ENCODE results near the gene IRF4.

IRF4 gene

DNA sequence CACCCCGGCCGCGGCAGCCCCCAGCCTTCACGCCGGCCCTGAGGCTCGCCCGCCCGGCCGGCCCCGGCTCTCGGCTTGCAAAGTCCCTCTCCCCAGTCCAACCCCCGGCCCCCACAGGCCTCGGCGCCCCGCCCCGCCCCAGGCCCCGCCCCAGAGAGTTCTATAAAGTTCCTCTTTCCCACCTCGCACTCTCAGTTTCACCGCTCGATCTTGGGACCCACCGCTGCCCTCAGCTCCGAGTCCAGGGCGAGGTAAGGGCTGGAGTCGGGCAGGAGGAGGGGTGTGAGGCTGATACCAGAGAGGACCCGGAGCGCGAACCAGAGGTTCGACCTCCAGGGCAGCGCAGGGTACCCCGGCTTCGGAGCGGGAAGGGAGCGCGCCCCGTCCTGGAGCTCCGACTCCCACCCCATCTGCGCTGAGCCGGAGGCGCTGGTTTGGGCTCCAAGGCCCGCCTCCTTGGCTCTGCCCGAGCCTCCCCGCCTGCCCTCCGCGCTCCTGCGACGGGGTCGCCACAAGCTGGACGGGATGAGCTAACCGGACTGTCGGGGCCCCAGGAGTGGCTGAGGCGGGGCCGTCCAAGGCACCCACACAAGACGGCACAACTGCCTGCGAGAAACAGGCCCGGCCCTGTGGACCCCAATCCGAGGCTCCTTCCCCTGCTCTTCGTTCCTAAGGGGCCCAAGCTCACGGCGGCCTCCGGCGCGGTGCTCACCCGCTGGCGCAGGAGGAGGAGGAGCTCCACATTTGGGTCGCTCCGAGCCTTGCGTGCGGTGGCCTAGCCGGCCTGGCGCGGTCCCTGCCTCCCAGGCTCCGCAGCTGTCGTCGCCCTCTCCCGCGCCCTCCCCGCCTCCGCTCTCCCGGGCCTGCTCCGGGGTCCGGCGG, at the start of gene IRF4:
Gene IRF4 (plus strand): TSS at position 194 of the 882 bp plus-strand sequence. CDS start 1,401 bp downstream, outside the sequence.
- DNase-seq: no peak

DNA sequence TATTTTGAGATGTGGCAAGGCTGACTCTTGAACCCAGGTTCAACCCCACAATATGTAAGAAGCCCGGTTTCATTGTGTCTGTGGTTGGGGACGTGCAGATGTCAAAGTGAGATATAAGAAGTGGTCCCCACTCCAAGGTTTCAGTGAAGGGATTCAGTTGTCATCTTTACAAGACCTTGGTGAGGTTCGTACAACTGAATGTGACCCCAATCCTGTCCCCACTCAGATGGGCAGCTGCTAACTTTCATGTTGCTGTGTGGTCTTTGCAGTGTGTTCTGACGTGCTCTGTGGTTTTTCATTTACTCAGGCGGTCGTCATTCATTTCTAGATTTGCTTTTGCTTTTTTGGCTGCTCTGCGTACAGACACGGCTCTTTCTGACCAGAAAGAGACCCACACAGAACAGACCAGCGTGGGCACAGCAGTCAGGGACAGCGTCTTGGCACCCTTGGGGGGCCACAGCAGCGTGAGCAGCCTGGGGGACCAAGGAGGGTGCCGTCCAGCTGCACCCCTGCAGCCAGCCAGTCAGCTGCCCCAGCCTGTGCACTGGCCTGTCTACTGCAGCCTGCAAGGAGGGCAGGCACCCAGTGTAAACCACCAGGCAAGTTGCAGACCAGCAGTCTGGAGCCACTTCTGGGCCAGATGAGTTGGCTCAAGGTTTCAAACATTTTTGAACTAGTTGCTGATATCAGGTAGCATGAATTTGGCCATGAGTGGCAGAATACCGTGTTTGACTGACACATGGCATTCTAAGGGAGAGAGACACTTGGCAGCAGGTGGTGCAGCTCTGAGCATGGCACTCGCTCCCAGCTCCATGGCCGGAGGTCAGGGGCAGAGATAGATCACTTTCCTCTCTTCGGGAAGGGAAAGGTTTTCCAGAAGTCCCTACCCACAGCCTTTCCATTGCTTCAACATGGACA, 49.4 kb upstream of the IRF4 start:
- DNase-seq: no peak

DNA sequence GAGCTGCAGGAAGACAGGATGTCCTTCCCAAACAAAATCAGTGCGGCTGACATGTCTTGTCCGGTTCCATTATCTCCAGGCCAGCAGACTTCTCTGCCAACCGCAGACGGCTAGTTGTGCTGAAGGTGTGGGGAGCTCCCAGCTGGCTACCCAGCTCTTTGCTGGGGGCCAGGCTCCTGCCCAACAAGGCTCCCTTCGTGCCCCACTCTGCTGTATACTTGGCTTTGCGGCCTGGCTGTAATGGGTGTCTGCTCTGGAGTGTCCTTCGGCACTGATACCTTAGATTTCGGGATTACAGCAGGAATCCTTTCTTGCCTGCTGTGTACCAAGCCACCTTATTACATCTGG, 48.7 kb upstream of the IRF4 start:
- DNase-seq: no peak

DNA sequence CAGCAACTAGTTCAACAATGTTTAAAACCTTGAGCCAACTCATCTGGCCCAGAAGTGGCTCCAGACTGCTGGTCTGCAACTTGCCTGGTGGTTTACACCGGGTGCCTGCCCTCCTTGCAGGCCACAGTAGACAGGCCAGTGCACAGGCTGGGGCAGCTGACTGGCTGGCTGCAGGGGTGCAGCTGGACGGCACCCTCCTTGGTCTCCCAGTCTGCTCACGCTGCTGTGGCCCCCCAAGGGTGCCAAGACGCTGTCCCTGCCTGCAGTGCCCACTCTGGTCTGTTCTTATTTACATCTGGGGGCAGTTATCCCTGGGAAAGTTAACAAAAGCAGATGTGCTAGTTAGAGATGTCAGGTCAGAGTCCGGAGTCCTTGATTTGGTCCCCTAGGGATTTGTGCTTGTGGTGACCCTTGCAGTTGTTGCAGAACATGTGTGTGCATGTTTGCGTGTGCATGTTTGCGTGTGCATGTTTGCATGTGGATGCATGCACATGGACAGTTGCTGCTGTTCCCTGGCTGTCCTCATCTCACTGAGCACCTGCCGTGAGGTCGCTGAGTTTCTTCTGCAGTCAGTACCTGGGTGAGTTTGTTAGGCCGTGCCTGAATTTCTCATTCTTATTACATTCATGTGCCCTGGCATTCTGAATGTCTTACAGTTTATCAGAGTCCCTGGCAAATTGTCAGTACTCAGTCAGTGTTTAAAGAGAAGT, 48.2 kb upstream of the IRF4 start:
- no peak for DNase-seq

DNA sequence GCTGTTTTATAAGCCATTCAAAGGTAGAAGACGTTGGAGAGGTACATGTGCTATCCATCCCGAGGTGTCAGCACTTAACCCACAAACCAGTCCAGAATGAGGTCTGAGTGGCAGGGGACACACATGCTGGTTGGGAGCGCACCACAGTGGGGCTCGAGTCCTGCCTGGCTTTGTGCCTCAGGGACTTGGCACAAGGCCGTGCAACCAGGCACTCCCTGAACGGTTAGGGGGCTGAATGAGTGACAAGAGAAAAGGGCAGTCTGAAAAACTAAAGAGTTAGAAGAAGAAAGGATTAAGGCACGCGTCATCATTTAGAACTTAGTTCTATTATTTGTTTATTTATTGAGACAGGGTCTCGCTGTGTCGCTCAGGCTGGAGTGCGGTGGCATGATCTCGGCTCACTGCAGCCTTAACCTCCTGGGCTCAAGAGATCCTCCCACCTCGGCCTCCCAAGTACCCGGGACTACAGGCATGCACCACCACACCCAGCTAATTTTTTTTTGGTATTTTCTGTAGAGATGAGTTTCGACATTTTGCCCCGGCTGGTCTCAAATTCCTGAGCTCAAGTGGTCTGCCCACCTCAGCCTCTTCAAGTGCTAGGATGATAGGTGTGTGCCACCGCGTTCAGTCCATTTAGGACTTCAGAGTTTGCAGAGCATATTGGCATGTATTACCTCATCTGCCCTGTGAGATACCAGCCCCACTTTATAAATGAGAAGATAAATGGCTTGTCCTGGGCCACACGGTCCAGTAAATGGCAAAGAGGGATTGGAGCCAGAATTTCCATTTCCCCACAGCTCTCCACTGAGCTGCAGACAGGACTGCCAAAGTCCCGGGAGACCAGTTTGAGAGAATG, 47.4 kb upstream of the IRF4 start:
- DNase-seq: no peak

DNA sequence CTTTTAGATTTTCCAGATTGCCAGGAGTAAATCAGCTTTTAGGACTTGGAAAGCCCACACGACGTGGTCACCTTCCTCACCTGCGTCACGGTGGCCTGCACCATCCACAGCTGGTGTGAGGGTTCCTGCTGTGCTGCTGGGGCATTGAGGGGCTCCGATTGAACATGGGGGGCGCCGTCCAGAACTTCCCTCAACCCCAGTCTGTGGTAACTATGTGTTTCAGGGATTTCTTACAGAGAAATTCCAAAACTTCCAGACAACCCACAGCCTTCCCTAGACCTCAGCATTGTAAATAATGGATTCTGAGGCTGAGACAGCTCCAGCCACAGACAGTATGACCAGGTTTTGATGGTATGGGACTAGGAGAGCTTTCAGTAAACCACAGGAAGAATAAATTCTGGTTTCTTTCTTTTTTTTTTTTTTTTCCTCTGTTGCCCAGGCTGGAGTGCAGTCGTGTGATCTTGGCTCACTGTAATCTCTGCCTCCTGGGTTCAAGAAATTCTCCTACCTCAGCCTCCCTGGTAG, 46.7 kb upstream of the IRF4 start:
- no peak for DNase-seq

DNA sequence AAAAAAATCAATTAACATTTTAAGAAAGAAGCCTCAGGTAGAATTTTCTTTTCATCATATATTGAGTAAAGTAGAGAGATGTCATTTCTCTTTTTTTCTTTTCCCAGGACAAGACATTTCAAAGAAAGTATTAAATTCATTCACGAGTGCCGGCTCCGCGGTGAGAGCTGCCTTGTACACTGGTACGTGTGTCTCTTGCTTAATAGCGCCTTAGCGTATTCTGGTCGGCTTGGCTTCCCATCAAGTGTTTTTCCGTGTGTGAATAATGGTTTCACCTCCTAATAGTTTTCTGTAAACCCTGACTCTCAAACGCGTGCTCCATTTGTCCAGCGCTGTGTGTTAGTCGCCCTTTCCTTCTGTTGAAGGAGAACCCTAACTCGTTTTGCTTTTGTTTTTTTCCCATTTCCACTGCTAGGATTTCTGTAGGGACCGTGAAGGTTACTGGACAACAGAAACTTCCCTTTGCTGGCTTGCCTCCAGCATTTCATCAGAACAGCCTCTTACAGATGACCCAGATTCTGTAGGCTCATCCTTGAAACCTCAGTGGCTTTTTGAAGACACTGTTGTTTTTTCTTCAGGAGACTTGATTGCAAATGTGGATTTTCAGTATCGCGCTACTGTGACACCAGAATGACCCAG, 45.7 kb upstream of the IRF4 start:
- DNase-seq: no peak

DNA sequence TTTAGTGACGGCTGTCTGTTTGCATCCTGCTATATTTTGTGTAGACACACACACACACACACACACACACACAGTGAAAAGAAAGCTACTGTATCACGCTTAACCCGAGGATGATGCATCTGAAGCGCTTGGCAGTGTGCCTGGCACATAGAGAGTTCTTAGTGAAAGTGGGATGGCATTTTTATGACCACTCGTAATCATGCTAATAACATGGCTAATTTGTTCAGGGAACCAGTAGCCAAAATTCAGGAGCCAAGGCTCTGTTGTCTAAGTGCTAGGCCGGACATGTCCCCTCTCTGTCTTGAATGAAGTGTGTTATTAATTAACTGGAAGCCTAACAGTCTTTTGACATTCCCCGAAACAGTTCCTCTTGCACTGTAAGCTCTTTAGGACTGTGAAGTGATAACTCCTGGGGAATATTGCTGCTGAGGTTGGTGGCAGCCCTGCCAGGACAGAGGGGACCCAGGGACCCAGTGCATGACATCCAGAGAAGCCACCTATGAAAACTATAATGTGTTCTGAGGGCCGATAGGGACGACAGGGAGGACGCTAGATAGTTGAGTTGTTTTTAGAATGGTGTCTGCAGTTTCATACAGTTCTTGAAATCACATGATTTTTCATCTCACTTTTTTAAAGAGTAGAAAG, 45.0 kb upstream of the IRF4 start:
- DNase-seq: no peak

DNA sequence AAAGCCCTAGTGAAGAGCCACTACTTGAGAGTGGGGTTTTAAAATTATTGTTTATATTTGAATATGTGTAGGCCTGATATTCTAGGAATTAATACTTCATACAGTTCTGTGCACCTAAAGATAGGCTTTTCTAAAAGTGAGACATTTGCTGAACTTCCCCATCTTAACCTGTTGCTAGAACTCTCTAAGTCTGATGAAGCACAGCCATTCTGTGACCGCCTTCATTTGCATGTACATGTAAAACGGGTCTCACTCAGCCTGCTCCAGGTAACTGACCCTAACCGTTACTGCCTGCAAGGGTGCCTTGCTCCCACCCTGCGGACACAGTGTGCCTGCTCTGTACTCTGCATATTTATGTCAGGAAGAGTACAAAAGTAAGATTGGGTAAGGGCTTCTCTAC, 44.3 kb upstream of the IRF4 start:
- no peak for DNase-seq

DNA sequence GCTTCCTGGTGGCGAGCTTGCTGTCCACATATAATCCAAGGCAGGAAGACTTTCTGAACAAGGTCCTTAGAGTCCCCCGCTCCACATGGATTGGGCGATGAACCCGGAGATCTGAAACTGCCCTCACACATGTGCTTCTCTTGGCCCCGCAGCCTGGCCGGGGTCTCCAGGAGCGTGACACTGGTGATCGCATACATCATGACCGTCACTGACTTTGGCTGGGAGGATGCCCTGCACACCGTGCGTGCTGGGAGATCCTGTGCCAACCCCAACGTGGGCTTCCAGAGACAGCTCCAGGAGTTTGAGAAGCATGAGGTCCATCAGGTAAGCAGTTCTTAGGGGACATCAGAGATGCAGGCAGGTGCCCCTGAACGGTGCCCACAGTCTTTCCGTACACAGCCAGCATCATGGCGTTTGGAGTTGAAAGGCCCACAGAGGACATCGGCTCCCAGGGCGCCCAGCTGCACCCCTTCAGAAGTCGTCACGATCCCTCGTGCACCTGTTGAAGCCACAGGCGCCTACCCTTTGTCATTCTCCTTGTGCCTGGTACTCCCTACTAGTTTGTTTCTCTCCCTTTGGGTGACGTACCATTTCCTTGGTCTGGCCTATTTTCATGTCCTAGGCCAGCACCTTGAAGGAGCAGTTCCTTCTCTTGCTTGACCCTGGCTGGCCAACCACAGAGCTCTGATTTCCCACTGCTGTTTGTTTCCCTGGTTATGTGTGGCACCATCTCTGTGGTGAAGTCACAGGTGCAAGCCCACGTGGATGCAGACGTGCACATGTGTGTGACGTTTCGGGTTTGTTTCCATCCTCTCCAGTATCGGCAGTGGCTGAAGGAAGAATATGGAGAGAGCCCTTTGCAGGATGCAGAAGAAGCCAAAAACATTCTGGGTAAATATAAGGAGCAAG, 43.3 kb upstream of the IRF4 start:
- no peak for DNase-seq

DNA sequence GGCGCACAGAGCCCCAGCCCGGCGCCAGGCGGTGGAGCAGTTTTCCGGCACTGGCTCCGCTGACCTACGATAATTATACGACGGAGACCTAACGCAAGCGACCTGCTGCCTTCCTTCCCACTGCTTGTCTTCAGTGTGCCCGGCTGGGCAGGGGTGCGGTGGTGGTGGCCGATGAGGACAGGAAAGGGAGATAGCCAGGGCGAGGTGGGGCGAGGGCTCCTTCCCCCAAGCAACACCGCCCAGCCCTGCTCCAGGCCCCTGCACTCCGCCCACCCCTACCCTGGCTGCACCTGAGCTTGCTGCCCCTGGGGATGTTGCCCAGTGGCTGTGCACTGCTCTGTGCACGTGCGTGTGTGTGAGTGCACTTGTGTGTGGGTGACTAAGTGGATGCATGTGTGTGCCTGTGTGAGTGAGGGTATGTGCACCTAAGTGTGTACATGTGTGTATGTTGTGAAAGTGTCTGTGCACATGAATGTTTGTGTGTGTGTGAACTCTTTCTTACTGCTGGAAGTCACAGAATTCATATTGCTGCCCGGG, 42.6 kb upstream of the IRF4 start:
- DNase-seq: no peak

DNA sequence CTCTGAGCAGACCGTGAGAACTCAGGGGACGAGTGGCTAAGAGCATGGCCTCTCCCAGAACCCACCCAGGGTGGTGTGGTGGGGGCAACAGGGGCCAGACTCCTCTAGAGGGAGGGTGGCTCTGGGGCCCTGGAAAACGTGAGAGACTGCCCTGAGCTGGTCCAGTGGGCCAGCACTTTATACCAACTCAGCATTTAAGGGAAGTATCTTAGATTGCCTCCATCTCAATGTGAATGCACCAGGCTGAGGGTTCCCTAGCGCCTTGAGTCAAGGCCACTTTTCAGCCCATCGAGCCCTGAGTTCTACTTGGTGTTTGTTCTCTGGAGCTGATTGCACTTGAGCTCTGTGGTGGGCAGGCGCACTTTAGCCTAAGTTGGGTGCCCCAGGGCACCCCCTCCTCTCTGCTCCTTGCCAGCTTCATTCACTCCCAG, 42.0 kb upstream of the IRF4 start:
- DNase-seq: no peak

DNA sequence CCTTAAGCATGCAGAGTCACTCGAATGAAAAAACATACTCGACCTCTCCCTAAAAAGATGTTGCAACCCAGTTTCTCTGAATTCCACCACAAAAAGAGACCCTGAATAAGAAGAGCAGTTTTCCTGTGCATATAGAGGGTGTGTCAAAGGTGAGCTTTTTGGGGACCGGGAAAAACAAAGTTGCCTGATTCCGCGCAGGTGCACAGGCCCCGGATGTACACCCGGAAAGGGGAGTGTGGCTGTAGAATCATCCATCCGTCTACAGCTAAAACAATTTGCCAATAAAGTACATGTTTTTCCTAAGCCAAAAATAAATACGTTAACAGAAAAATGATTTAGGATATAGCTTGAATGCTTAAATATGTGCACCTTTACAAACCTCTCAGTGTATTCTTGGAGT, 41.2 kb upstream of the IRF4 start:
- DNase-seq: no peak

DNA sequence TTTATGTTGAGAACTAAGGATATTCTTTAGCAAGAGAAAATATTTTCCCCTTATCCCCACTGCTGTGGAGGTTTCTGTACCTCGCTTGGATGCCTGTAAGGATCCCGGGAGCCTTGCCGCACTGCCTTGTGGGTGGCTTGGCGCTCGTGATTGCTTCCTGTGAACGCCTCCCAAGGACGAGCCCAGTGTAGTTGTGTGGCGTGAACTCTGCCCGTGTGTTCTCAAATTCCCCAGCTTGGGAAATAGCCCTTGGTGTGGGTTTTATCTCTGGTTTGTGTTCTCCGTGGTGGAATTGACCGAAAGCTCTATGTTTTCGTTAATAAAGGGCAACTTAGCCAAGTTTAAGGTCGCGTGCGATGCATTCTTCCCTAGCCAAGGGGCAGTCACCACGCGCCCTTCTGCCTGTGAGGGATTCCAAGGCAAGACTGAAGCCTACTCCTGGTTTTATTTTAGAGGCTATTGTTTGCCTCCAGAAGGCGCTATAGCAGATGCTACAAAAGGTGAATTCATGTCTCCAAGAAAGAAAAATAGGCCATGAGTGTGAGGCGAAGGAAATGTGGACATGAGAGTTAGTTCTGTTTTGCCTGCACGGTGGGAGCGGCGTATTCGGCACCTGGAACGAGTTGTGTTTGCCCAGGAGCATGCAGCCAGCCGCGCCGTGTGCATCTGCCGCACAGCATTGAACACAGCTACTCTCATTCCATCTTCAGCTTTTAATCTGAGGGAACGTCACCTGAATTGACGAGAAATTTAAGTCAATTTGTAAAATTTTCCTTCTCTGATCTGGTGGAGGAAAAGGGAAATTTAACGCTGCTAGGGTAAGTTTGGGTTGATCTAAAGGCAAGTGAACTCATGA, 40.3 kb upstream of the IRF4 start:
- DNase-seq: no peak

DNA sequence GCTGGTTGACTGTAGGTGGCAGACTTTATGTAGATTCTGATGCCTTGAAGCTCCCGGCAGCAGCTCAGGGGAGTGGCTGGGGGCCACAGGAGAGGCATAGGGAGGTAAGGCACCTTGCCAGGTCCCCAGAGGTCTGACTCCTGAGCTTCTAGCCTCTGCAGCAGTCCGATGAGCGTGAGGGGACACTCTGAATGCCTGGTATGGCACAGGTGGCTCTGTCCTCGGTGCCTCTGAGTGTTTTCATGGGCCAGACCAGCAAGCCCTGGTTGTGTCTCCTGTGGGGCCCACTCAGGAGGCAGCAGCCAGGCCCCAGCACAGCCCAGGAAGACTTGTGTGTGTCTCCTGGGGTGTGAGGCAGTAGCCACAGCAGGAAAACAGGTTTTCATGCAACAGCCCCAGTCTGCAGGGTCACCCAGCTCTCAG, 39.7 kb upstream of the IRF4 start:
- DNase-seq: no peak

DNA sequence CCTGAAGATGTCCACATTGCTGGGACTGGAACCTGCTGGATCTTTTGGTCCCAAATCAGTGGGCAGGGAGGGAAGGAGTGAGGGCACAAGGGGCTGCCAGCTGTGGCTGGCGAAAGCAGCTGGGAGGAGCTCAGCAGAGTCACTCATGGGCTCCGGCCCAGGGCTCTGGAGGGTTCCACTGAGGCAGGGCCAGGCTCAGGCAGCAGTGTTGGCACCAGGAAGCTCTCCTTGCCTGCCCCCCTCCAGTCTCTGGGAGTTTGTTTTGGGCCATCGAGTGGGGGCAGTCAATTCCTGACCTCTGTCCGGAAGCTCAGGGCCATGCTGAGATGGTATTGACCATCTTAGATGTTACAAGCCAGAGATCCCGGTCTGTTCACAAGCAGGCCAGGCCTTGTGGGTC, 39.1 kb upstream of the IRF4 start:
- DNase-seq: no peak

DNA sequence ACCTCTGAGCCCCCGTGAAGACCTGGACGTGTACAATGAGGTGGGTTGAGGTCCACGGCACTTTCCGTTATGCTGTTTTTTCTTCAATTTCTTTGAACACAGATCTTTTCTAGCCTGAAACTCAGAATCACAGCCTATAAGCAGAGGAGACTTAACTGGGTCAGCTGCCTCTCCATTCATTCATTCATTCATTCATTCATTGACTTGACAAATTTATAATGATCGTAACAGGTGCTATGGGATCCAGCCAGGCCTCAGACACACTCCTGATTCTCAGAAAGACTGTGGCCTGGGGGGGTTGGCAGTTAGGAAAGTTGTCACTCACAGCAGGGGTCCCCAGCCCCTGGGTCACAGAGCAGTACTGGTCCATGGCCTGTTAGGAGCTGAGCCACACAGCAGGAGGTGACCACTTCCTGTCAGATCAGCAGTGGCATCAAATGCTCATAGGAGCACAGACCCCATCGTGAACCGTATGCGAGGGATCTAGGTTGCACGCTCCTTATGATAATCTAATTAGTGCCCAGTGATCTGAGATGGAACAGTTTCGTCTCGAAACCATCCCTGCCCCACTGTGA, 38.6 kb upstream of the IRF4 start:
- DNase-seq: no peak

Data from SHP77 (cell line).